ENCODE data around the gene KCTD16.

Gene KCTD16

GRCh38 chr5:144465441-144465840 is 294.8 kb downstream of the KCTD16 start:
- DNase-seq (ENCODE audit: extremely low read depth, insufficient read length) = no peak

GRCh38 chr5:144467792-144468191 is 297.1 kb downstream of the KCTD16 start:
- Histone ChIP-seq H3K36me3 (ENCODE audit: control insufficient read depth, insufficient read depth, low read length) (no peaks in the 10 kb centered on the region), H3K27me3 (replicated peaks; ENCODE audit: control insufficient read depth, insufficient read depth, low read length) (no peaks in the 10 kb centered on the region), H3K4me3 (replicated peaks; ENCODE audit: low read depth, low read length) (no peak overlapping the region)
- no peak for DNase-seq (ENCODE audit: extremely low read depth, insufficient read length)
- peak; percentile 47 for TF ChIP-seq CTCF (IDR thresholded peaks at IDR 0.05; ENCODE audit: insufficient read depth, low read length, poor library complexity, severe bottlenecking)

More at GRCh38 chr5:144465441-144465840, 294.8 kb downstream of the KCTD16 start:
- Histone ChIP-seq H3K4me3 (replicated peaks; ENCODE audit: low read depth, low read length) (no peak overlapping the region), H3K27me3 (replicated peaks; ENCODE audit: control insufficient read depth, insufficient read depth, low read length) (no peaks in the 10 kb centered on the region), H3K36me3 (ENCODE audit: control insufficient read depth, insufficient read depth, low read length) (no peaks in the 10 kb centered on the region)
- TF ChIP-seq CTCF (IDR thresholded peaks at IDR 0.05; ENCODE audit: insufficient read depth, low read length, poor library complexity, severe bottlenecking) = no peak

DNA sequence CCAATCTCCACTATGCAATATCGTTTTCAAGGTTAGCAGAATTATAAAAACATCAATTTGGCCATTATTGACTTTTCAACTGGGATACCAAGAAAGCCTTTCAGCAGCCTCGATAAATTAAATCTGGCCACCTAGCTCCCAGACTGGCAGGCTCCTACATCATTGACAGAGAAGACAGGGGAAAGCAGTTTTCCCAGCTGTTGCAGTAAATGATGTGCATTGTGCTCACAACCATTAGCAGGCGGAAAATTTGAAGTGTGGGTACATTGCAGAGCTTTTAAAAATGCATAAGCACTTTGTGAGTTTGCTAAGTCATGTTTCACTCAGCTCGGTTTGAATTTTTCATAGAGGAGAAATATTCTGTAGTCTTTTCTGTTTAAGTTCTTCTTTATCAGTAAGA is 297.9 kb downstream of the KCTD16 start:
- DNase-seq (ENCODE audit: extremely low read depth, insufficient read length) = no peak
- Histone ChIP-seq H3K36me3 (ENCODE audit: control insufficient read depth, insufficient read depth, low read length) (no peaks in the 10 kb centered on the region), H3K4me3 (replicated peaks; ENCODE audit: low read depth, low read length) (no peak overlapping the region), H3K27me3 (replicated peaks; ENCODE audit: control insufficient read depth, insufficient read depth, low read length) (no peaks in the 10 kb centered on the region)
- no peak for TF ChIP-seq CTCF (IDR thresholded peaks at IDR 0.05; ENCODE audit: insufficient read depth, low read length, poor library complexity, severe bottlenecking)

GRCh38 chr5:144469106-144469505 is 298.4 kb downstream of the KCTD16 start:
- TF ChIP-seq CTCF (IDR thresholded peaks at IDR 0.05; ENCODE audit: insufficient read depth, low read length, poor library complexity, severe bottlenecking) = no peak
- no peaks in the 10 kb centered on the region for H3K36me3 ChIP-seq (ENCODE audit: control insufficient read depth, insufficient read depth, low read length)
- H3K4me3 ChIP-seq (replicated peaks; ENCODE audit: low read depth, low read length) = no peak overlapping the region
- DNase-seq (ENCODE audit: extremely low read depth, insufficient read length) = no peak
- no peaks in the 10 kb centered on the region for H3K27me3 ChIP-seq (replicated peaks; ENCODE audit: control insufficient read depth, insufficient read depth, low read length)

- no peak for TF ChIP-seq CTCF (IDR thresholded peaks at IDR 0.05; ENCODE audit: insufficient read depth, low read length, poor library complexity, severe bottlenecking)
- no peaks in the 10 kb centered on the region for H3K36me3 ChIP-seq (ENCODE audit: control insufficient read depth, insufficient read depth, low read length)
- no peak overlapping the region for H3K4me3 ChIP-seq (replicated peaks; ENCODE audit: low read depth, low read length)
- H3K27me3 ChIP-seq (replicated peaks; ENCODE audit: control insufficient read depth, insufficient read depth, low read length) = no peaks in the 10 kb centered on the region
- DNase-seq (ENCODE audit: extremely low read depth, insufficient read length) = no peak
Measured at GRCh38 chr5:144472221-144472620, 301.5 kb downstream of the KCTD16 start.

- no peak overlapping the region for H3K4me3 ChIP-seq (replicated peaks; ENCODE audit: low read depth, low read length)
- no peaks in the 10 kb centered on the region for H3K27me3 ChIP-seq (replicated peaks; ENCODE audit: control insufficient read depth, insufficient read depth, low read length)
- DNase-seq (ENCODE audit: extremely low read depth, insufficient read length) = no peak
Measured at GRCh38 chr5:144473650-144474049, 303.0 kb downstream of the KCTD16 start.

More at GRCh38 chr5:144473650-144474049, 303.0 kb downstream of the KCTD16 start:
- no peaks in the 10 kb centered on the region for H3K36me3 ChIP-seq (ENCODE audit: control insufficient read depth, insufficient read depth, low read length)
- no peak for TF ChIP-seq CTCF (IDR thresholded peaks at IDR 0.05; ENCODE audit: insufficient read depth, low read length, poor library complexity, severe bottlenecking)
